Hematopoietic multipotent progenitor cell treated with erythropoietin and hydrocortisone succinate and interleukin-3 and kit ligand, for 17 days (in vitro differentiated cells): Measurements from ENCODE around the gene SLC26A11.
"Not testable (repeated sequence)": the region's sequence is repeated elsewhere in the genome, so short reads cannot be mapped to it uniquely, and the experiment has no call there.

Source experiments
- DNase-seq: peaks from one replicate; pipeline ENCODE4 v3.0.0-alpha.2; 2015; ENCODE audit warnings: low spot score

The SLC26A11 gene

DNA sequence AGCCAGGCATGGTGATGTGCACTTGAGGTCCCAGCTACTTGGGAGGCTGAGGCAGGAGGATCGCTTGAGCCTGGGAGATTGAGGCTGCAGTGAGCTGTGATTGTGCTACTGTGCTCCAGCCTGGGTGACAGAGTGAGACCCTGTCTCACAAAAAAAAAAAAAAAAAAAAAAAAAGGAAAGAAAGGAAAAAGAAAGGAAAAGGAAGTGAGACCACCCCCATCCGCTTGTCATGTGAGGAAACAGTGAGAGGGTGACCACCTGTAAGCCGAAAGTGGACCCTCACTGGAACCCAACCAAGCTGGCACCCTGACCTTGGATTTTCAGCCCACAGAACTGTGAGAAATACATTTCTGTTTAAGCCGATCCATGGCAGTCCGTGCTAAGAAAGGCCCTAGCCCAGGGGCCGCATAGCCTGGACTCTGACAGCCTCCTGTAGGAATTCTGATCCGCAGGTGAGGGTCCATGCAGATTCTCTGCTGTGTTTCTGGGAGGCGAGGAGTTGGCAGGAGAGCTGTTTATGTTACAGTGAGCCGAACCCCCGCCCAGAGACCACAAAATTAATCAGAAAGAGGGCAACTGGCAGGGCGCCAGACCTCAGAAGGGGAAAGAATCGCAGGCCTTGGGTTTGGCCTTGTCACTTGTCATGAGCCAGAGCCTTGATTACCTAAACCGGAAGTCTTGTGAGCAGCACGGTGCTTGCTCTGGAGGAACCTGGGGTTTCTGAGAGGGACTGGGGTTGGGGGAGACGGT is 1.0 kb upstream of the SLC26A11 start:
- no peak for DNase-seq

DNA sequence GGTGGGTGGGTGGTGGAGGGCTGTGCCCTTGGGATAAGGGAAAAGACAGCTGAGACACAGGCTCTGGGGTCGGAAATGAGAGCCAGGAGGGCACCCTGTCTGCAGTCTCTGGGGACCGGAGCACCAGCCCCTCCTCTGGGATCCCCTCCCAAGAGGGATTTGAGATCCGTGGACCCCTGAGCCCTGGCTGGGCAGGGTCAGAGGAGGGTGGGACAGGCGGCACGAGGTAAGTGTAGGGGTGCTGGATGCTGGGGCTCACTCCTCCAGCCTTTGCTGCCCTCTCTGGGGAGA is 519 bp upstream of the SLC26A11 start:
- no peak for DNase-seq

DNA sequence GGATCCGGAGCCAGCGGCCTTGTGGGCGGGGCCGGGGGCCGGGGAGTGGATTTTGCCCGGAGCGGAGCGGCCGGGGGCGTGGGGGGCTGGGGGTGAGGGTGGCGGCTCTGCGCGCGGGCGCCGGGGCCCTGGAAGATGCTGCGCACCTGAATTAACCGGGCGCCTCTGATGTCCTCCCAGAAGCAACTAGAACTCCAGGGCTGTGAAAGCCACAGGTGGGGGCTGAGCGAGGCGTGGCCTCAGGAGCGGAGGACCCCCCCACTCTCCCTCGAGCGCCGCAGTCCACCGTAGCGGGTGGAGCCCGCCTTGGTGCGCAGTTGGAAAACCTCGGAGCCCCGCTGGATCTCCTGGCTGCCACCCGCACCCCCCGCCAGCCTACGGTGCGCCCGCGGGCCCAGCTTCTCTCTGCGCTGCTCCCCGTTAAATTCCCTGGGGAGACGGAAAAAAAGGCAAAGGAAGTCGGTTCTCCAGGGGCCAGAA is 549 bp downstream of the SLC26A11 start:
- DNase-seq = no peak

DNA sequence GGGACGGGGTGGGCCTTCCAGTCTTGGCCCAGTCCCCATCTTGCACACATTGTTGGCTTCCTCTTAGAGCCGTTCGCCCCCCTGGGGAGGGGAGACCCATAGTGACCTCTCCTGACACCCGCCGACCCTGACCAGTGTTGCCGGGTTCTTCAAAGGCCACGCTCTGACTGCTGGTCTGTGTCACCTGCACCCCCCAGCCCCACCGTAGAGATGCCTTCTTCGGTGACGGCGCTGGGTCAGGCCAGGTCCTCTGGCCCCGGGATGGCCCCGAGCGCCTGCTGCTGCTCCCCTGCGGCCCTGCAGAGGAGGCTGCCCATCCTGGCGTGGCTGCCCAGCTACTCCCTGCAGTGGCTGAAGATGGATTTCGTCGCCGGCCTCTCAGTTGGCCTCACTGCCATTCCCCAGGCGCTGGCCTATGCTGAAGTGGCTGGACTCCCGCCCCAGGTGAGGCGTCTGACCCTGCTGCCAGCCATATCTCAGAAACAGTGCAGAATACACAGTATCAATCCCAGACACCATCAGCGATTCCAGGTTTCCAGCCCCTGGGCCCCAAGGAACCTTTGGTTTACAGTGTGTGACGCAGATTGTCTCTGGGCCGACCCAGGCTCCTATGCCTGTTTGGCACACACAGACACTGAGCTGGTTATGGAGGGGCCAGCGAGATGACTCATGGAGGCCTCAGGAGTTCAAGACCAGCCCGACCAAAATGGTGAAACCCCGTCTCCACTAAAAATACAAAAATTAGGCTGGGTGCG is 1.3 kb downstream of the SLC26A11 start:
- no peak for DNase-seq

DNA sequence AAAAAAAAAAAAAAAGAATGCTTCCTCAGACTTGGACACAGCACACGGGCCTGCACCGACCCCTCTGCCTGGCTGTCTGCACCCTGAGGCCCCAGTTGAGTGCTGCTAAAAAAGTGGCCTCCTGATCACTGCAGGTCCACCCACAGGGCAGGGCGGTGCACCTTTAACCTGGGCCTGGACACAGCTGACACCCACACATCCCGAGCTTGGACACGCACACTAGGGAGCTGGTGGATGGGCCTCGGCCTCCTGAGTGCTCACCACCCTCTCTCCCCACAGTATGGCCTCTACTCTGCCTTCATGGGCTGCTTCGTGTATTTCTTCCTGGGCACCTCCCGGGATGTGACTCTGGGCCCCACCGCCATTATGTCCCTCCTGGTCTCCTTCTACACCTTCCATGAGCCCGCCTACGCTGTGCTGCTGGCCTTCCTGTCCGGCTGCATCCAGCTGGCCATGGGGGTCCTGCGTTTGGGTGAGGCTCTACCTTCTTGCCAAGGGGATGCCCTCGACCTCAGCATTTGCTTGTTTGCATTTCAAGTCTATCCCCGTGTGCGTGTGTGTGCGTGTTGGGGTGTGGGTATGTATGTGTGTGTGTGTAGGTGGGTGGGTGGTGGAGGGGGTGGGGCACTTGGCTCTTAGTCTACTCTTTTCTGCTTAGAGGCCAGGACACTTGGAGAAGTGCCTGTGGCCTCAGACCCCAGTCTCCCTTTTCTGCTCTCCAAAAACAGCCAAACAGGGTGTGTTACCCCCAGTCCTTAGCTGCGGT is 2.3 kb downstream of the SLC26A11 start:
- DNase-seq = no peak

DNA sequence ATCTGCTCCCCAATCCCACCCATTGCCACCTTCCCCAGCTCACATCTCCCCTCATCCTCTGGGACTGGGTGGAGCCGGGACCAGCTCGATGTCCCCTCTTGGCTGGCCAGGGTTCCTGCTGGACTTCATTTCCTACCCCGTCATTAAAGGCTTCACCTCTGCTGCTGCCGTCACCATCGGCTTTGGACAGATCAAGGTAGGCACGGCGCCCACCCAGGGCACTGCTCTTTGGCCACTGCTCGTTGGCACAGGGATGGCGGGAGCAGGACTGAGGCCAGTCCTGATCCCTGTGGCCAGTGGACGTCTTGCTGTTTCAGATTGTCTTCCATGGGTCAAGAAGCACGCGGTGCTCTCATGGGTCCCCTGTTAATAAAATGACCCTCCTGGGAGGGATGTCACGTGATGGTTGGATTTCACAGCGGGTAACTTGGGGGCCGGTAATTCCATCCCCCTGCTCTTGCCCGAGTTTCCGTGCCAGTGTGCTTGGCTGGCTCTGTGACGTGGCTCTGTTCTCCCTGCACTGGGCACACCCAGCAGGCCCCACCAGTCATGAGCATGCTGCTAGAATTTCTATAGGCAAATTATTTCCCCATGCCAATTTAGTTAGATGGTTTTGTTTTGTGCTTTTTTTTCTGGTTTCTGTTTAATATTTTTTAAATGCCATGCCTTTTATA is 3.1 kb downstream of the SLC26A11 start:
- DNase-seq = no peak

DNA sequence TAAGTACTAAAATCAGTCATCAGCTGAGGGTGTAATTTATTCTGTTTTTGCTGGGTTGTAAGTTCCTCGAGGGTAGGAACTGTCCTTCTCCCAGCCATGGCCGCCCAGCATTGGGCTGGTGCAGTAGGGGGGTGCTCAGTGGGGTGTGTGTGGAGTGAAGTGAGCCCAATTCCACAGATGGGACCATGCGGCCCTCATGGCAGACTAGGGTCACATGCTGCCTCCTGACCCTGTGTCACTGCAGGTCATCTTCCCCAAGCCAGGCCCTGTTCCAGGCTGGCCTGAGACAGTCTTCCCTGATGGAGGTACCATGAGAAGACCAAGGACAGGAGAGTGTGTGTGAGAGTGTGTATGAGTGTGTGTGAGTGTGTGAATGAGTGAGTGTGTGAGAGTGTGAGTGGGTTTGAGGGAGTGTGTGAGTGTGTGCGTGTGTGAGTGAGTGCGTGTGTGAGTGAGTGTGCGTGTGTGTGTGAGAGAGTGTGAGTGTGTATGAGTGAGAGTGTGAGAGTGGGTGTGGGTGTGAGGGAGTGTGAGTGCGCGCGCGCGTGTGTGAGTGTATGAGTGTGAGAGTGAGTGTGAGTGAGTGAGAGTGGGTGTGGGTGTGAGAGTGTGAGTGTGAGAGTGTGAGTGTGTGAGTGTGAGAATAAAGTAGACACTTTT is 3.7 kb downstream of the SLC26A11 start:
- no peak for DNase-seq

DNA sequence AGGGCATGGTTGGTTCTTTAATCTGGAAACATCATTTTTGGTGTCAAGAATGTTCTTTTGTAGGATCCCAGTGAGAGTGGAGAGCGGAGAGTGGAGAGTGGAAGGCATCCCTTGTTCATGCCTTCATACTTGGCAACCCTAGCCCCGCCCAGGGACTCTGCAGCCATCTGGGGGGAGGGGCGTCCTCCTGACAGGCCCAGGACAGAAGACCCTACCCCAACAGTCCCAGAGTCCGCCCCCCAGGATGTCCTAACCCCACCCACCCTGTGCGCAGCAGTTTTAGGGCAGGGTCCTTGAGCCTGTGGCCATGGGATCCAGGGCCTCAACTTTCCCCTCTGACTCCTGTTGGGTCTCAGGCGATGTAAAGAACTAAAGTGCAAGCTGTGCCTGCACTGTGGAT is 4.5 kb downstream of the SLC26A11 start:
- DNase-seq = no peak

DNA sequence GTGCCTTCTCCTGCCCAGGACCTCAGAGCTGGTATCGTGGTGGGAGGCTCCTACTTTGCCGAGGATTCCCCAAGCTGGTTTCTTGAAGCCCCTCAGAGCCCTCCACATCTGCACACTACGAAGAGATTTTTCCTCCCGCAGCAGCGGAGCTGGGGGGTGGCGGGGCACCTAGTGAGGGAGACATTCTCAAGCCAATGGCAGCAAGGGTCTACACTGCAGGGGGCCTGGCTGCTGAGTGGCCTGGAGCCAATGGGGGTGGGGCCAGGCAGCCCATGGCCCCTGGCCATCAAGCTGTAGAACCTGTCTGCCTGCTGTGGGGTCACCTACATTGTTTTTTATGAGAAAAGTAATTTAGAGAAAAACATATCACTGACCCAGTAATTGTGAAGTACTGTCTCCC is 5.0 kb downstream of the SLC26A11 start:
- no peak for DNase-seq

DNA sequence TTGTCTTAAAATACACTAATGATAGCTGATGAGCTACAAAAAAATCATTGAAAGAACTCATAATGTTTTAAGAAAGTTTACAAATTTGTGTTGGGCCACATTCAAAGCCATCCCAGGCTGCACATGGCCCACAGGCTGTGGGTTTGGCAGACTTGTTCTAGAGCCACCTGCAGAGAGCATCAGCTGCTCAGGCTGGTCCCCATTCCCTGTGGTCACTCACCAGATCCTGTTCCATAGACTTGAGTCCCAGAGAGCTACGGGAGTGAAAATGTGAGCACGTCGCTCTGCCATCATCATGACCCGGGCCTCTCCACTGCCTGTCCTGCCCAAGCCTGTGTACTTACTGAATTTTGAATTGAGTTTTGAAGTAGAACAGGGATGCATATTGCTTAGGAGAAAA is 6.9 kb downstream of the SLC26A11 start:
- DNase-seq = no peak

DNA sequence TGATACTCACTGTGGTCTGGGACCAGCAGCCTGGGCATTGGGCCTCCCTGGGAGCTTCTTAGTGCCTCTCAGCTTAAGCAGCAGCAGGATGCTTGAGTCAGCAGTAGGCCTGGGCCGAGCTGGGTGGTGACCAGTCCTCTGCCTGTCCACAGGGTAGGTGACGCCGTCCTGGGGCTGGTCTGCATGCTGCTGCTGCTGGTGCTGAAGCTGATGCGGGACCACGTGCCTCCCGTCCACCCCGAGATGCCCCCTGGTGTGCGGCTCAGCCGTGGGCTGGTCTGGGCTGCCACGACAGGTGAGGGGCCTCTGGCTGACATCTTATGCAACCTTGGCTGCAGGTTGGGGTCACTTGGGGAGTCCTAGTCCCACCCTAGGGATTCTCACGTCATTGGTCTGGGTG is 7.4 kb downstream of the SLC26A11 start:
- no peak for DNase-seq

DNA sequence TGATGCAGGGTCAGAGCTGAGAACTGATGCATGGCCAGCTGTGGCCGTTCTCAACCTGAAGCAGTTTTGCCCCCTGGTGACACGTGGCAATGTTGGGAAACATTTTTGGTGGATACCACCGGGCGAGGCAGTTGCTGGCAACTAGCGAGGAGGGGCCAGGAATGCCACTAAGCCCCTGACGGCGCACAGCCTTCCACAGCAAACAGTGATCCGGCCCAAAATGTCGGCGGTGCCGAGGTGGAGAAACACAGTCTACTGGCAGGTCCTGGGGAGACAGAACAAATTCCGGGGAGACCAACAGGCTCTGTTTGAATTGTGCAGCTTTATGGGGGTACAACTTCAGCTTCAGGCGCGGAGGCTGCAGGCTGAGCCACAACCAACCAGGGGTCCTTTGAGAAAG is 8.2 kb downstream of the SLC26A11 start:
- DNase-seq = no peak

DNA sequence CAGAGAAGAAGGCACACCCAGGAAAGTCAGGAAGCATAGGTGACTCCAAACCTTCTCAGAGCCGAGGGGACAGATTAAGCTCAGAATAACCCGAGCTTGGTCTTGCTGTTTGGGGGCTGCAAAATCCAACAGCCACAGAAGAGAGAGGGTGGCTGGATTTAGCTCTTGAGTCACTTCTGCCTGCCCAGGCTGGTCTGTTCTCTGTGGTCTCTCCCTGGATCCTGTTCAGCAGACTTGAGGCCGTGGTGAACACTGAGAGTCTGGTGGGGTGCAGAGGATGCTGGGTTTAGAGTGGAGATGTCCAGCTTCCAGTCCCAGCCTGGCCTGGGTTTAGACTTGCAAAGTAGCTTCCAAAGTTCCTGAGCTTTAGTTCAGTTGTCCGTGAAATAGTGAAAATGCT is 8.8 kb downstream of the SLC26A11 start:
- DNase-seq = no peak

DNA sequence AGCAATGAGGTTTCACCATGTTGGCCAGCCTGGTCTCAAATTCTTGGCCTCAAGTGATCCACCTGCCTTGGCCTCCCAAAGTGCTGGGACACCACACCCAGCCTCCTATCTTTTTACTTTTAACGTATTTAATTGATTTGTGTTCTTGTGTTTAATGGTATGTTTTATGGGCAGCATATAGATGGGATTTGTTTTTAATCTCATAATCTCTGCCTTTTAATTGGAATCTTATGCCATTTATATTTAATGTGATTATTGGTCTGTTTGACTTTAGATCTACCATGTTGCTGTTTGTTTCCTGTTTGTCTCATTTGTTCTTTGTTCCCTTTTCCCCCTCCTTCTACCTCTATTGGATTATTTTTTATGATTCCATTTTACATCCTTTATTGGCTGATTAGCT is 12.2 kb downstream of the SLC26A11 start:
- DNase-seq = no peak

DNA sequence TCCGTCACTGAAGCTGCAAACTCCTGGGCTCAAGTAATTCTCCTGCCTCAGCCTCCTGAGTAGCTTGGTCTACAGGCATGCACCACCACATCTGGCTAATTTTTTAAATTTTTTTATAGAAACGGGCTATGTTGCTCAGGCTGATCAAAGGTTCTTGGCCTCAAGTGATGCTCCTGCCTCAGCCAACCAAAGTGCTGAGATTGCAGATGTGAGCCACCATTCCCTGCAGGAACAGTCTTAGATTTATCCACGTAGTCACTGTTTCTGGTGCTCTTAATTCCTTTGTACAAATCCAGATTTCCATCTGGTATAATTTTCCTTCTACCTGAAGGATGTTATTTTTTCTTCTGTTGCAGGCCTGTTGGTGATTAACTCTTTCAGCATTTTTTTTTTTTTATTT is 13.0 kb downstream of the SLC26A11 start:
- DNase-seq = no peak

DNA sequence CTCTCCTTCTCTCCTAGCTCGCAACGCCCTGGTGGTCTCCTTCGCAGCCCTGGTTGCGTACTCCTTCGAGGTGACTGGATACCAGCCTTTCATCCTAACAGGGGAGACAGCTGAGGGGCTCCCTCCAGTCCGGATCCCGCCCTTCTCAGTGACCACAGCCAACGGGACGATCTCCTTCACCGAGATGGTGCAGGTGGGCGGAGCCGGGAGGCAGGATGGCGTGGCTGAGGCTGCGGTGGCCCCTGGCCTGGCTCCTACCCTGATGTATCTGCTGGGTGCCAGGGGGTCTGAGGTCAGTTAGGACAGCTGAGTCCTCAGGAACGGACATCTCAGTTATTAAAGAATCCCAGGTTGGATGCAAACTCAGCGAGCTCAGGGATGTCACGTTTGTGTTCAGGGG is 16.7 kb downstream of the SLC26A11 start:
- no peak for DNase-seq

DNA sequence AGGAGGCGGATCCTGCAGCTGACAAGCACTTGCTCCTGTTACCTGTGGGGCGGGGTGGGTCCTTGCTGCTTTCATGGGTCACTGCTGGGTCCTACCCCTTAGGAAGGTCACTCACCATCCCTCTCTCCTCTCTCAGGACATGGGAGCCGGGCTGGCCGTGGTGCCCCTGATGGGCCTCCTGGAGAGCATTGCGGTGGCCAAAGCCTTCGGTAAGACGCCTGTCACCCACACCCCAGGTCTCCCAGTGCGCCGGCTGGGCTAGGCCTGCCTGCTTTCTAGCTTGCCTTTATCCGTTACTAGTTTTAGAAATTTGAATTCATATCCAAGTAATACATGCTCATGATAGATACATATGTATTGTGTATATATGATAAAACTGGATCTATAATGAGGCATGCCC is 17.2 kb downstream of the SLC26A11 start:
- no peak for DNase-seq

DNA sequence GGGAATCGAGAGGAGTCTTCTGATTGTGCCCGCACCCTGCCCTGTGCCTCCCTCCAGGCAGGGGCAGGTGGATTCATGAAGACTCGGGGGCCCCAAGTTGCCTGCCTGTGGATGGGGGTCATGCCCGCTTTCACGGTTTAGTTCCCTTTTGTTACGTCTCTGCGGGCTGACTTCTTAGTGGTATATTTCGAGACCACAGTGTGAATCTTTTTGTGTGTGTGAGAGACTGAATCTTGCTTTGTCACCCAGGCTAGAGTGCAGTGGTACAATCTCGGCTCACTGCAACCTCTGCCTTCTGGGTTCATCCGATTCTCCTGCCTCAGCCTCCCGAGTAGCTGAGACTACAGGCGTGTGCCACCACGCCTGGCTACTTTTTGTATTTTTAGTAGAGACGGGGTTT is 22.3 kb downstream of the SLC26A11 start:
- DNase-seq = no peak

DNA sequence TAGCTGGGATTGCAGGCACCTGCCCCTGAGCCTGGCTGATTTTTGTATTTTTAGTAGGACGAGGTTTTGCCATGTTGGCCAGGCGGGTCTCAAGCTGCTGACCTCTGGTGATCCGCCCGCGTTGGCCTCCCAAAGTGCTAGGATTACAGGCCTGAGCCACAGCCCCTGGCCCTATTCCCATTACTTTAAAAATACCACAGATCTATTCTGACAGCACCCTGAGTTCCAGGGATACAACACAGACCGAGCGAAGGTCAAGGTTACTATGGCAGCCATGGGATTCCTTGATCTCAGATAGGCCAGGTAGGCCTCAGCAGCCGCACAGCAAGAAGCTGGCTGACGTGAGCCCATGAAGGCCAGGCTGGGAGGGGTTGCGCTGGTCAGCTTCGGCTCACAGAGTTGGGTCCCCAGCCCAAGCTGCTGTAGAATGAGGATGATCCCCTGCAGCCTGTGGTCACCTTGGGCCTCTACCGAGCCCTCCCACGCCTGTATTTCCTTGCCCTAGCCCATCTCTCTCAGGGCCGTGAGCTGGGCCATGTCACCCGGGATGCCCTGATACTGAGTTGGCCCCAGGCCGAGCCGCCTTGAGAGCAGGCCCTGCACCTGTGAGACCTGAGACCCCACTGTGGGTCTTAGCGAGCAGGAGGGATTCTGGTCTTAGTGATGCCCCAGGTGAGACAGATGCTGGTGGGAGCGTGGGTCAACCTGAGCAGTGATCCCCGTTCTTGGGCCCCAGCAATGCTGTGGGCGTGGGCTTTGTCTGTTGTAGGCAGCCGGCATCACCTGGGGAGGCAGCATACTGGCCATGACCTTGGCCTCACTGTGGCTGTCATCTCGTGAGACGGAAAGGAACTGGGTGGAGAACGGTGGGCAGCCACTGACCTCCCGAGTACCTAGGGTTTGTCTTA is 23.6 kb downstream of the SLC26A11 start:
- DNase-seq = no peak

DNA sequence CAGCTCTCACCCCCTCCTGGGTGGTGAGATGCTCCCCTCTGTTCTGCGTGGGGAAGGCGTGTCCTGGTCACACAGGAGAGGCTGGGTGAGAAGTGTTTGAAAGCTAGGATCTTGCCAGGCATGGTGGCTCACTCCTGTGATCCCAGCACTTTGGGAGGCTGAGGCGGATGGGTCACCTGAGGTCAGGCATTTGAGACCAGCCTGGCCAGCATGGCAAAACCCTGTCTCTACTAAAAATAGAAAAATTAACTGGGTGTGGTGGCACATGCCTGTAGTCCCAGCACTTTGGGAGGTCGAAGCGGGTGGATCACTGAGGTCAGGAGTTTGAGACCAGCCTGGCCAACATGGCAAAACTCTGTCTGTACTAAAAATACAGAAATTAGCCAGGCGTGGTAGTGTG is 24.2 kb downstream of the SLC26A11 start:
- not testable (repeated sequence) for DNase-seq
